GM12874 (cell line): ENCODE measurements around the gene SLC5A6.

Experiments
- TF ChIP-seq, protein P1 (sequence below): IDR thresholded peaks from 2 replicates; pipeline ENCODE4 v1.5.1; 2011; ENCODE audit warnings: low read depth, mild to moderate bottlenecking, control low read depth, low read length, moderate library complexity; ENCODE audit not compliant: insufficient read depth

SLC5A6 gene

DNA sequence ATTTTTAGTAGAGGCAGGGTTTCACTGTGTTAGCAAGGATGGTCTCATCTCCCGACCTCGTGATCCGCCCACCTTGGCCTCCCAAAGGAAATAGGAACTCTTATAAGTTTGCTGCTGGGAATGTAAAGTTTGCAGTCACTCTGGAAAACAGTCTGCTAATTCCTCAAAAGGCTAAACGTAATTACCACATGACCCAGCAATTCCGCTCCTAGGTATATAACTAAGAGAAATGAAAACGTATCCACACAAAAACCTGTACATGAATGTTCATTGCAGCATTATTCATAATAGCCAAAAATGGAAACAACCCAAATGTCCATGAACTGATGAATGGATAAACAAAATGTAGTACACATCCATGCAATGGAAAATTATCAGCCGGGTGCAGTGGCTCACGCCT, 22.1 kb downstream of the SLC5A6 start:
- TF ChIP-seq, protein P1, sequence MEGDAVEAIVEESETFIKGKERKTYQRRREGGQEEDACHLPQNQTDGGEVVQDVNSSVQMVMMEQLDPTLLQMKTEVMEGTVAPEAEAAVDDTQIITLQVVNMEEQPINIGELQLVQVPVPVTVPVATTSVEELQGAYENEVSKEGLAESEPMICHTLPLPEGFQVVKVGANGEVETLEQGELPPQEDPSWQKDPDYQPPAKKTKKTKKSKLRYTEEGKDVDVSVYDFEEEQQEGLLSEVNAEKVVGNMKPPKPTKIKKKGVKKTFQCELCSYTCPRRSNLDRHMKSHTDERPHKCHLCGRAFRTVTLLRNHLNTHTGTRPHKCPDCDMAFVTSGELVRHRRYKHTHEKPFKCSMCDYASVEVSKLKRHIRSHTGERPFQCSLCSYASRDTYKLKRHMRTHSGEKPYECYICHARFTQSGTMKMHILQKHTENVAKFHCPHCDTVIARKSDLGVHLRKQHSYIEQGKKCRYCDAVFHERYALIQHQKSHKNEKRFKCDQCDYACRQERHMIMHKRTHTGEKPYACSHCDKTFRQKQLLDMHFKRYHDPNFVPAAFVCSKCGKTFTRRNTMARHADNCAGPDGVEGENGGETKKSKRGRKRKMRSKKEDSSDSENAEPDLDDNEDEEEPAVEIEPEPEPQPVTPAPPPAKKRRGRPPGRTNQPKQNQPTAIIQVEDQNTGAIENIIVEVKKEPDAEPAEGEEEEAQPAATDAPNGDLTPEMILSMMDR: no peak

DNA sequence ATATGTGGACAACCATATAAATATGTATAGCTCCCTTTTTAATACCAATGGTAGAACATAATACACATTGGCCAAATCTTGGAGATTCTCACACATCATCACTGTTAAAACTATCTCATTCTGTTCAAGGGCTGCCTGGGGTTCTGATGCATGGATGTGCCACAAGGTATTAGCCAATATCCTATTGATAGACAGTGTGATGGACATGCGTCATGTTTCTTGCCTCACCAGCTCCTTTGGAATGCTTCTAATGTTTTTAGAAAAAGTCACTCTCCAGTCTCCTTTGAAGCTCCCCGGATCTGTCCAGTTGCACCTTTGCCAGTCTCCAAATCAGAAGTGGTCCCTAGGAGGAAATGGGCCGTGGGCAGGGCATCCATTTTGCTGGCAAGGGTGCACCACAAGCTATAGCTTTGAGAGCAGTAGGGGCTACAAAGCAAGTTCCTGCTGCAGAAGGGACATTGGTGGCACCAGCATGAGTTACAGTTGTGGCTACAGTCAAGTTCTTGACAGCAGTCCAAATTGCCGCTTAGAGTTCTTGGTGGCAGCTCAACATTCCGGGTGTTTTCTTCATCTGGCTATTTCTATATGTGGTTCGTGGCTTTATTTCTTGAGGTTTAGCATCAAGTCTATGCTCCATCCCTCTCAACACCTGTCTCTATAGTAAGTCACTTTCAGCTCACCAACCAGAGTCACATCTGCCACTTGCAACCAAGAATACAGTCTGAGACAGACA, 25.3 kb downstream of the SLC5A6 start:
- TF ChIP-seq, protein P1: no peak

DNA sequence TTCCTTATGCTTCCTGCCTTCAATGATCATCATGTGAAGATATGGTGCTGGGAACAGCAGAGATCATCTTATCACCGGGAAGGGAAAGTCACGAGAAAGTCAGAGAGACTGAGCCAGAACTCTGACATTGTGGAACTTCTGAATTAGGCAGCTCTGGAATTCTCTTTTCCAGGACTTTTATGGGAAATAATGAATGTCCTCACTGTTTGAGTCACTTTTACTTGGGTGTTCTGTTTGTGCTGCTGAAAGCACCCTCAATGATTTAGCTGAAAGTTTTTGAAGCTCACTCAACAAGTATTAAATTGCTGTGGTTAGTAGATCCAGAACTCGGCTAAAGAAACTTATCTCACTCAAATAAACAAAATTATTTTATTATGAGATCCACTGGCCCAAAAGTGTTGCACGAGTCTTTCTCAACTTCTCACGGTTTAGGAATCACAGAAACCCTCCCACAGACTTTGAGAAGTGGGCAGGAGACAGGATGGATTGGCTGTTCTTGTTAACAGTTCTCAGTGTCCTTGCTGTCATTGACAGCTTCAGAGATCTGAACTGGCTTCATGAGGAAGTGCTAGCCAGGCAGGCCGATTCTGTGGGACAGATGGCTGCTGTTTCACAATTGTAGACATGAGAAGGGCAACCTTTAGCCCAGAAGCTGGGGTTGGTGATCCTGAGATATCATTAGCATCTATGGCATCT, 26.6 kb downstream of the SLC5A6 start:
- TF ChIP-seq, protein P1: no peak

DNA sequence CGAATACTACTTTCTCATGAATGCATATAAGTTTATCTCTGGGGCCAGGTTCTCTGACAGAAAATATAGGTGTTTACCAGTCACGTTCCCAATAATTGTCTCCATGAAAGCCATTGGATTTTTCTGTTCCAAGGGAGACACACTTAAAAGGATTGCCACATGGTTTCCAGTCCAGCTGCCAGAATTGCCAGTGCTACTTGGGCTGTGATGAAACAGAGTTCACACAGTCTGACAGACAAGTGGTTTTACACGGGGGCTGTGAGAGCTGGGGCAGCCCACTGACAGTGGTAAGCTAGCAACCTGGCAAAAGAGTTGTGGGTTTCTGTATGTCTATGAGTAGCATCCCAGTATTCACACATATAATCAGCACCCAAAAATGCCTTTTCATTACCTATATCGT, 28.0 kb downstream of the SLC5A6 start:
- TF ChIP-seq, protein P1: no peak

DNA sequence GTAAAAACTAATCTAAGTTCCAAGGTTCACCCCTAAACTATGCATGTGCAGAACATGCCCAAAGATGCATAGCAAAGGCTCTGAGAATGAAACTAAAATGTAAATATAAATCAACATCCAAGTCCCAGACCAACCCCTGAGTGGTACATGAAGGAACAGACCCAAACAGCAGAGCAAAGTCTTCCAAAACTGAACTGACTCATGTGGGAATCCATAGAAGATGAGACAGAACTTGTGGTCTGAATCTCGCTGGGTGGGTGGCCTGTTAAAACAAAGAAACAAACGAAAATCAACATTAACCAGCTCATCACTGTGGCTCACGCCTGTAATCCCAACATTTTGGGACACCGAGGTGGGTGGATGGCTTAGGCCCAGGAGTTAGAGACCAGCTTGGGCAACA, 29.7 kb downstream of the SLC5A6 start:
- TF ChIP-seq, protein P1: no peak

DNA sequence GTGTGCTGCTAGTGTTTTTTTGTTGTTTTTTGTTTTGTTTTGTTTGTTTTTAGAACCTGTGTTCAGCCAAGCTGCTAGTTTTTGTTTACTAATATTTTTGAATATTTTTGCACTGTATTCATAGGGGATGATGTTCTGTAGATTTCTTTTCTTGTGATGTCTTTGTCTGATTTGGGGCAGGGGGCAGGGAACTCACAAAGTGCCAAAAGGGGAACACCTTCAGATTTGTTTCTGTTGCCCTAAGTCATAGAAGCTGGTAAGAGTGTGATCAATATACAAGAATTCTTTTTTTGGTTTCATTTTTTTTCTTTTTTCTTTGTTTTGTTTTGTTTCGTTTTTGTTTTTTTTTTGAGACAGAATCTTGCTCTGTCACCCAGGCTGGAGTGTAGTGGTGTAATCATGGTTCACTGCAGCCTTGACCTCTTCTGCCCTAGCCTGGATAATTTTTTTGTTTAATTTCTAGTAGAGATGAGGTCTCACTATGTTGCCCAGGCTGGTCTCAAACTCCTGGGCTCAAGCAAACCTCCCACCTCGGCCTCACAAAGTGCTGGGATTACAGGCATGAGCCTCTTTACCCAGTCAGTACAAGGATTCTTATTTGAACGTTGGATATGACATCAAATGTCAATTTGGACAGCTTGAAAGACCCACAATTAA, 32.6 kb downstream of the SLC5A6 start:
- TF ChIP-seq, protein P1: no peak

DNA sequence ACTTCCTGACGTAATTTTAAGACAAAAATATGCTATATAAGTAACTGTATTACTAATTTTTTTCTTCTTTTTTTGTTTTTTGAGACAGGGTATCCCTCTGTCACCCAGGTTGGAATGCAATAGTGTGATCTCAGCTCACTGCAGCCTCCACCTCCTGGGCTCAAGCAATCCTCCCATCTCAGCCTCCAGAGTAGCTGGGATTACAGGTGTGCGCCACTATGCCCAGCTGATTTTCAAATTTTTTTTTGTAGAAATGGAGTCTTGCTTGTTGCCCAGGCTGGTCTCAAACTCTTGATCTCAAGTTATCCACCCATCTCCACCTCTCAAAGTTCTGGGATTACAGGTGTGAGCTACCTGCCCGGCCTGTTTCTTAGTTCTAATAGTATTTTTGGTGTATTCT, 33.6 kb downstream of the SLC5A6 start:
- TF ChIP-seq, protein P1: no peak
